IPS-20b (cell line): Measurements from ENCODE around the gene NOP9.

Experiments
- H3K27ac ChIP-seq: one replicate; pipeline ENCODE4 v1.5.1; 2013; ENCODE audit warnings: low read length
- H3K27me3 ChIP-seq: 2 replicates; pipeline ENCODE4 v1.6.1; 2013; ENCODE audit warnings: mild to moderate bottlenecking, low read length, inconsistent platforms; ENCODE audit not compliant: insufficient read depth
- H3K36me3 ChIP-seq: 2 replicates; pipeline ENCODE4 v1.6.1; 2013; ENCODE audit warnings: low read depth, mild to moderate bottlenecking, inconsistent platforms, low read length, moderate library complexity; ENCODE audit not compliant: insufficient read depth
- H3K4me1 ChIP-seq: 2 replicates; pipeline ENCODE4 v1.6.1; 2013; ENCODE audit warnings: mild to moderate bottlenecking, control low read depth, inconsistent platforms, low read length, moderate library complexity; ENCODE audit not compliant: insufficient read depth
- H3K4me3 ChIP-seq: 2 replicates; pipeline ENCODE4 v1.5.1; 2013; ENCODE audit warnings: mild to moderate bottlenecking, low read length, inconsistent platforms
- H3K9ac ChIP-seq: 2 replicates; pipeline ENCODE4 v1.6.1; 2013; ENCODE audit warnings: low read depth, mild to moderate bottlenecking, inconsistent platforms, low read length, moderate library complexity
- H3K9me3 ChIP-seq: 2 replicates; pipeline ENCODE4 v1.6.1; 2013; ENCODE audit warnings: mild to moderate bottlenecking, low read depth, low read length, inconsistent platforms; ENCODE audit not compliant: insufficient read depth

The NOP9 gene

GRCh38 chr14:24258548-24259265, 40.9 kb upstream of the NOP9 start:
- Histone ChIP-seq H3K36me3 (no peaks in the 10 kb centered on the region), H3K9me3 (no peaks in the 10 kb centered on the region), H3K9ac (no peak overlapping the region), H3K4me1 (0 out of 2 replicates have a peak, but pooled peaks cover under 1% of the 10 kb centered on the region), H3K27me3 (no peaks in the 10 kb centered on the region), H3K27ac (no peak overlapping the region), H3K4me3 (no peak overlapping the region)

- H3K27ac ChIP-seq: no peak overlapping the region
- no peaks in the 10 kb centered on the region for H3K27me3 ChIP-seq
- peaks cover 4% of the 10 kb centered on the region; the same call in 1 of the 2 replicates for H3K4me1 ChIP-seq
- no peaks in the 10 kb centered on the region for H3K36me3 ChIP-seq
- H3K9me3 ChIP-seq: no peaks in the 10 kb centered on the region
- no peak overlapping the region for H3K4me3 ChIP-seq
- no peak overlapping the region for H3K9ac ChIP-seq
These were observed 40.2 kb upstream of the NOP9 start for GRCh38 chr14:24259282-24260025.

- no peak overlapping the region for H3K27ac ChIP-seq
These were observed 39.4 kb upstream of the NOP9 start for GRCh38 chr14:24260026-24260779.

GRCh38 chr14:24260780-24261157, 38.9 kb upstream of the NOP9 start:
- Histone ChIP-seq H3K9me3 (no peaks in the 10 kb centered on the region), H3K27ac (no peak overlapping the region), H3K9ac (no peak overlapping the region), H3K27me3 (no peaks in the 10 kb centered on the region), H3K4me1 (peaks cover 4% of the 10 kb centered on the region; the same call in 1 of the 2 replicates), H3K4me3 (no peak overlapping the region), H3K36me3 (no peaks in the 10 kb centered on the region)

More at GRCh38 chr14:24260026-24260779, 39.4 kb upstream of the NOP9 start:
- Histone ChIP-seq H3K9ac (no peak overlapping the region; the same call in 1 of the 2 replicates), H3K4me3 (no peak overlapping the region), H3K36me3 (no peaks in the 10 kb centered on the region), H3K27me3 (no peaks in the 10 kb centered on the region), H3K4me1 (peaks cover 4% of the 10 kb centered on the region; the same call in 1 of the 2 replicates), H3K9me3 (no peaks in the 10 kb centered on the region)

GRCh38 chr14:24261256-24261968, 38.2 kb upstream of the NOP9 start:
- no peaks in the 10 kb centered on the region for H3K9me3 ChIP-seq
- no peak overlapping the region for H3K27ac ChIP-seq
- no peaks in the 10 kb centered on the region for H3K27me3 ChIP-seq
- no peak overlapping the region for H3K4me3 ChIP-seq
- H3K4me1 ChIP-seq: peaks cover 4% of the 10 kb centered on the region; the same call in 1 of the 2 replicates
- H3K9ac ChIP-seq: no peak overlapping the region
- H3K36me3 ChIP-seq: no peaks in the 10 kb centered on the region

- H3K9me3 ChIP-seq: no peaks in the 10 kb centered on the region
- no peaks in the 10 kb centered on the region for H3K27me3 ChIP-seq
- no peak overlapping the region for H3K9ac ChIP-seq
- H3K36me3 ChIP-seq: no peaks in the 10 kb centered on the region
- no peak overlapping the region for H3K27ac ChIP-seq
- no peak overlapping the region for H3K4me3 ChIP-seq
- H3K4me1 ChIP-seq: peaks cover 4% of the 10 kb centered on the region; the same call in 1 of the 2 replicates
These were observed 37.7 kb upstream of the NOP9 start for GRCh38 chr14:24261969-24262327.

- H3K4me1 ChIP-seq: peaks cover 4% of the 10 kb centered on the region; the same call in 1 of the 2 replicates
These were observed 36.6 kb upstream of the NOP9 start, which contains the start of gene TGM1 for GRCh38 chr14:24262821-24263733. Gene TGM1, minus strand, starts transcription at chr14:24263177. Its CDS starts 825 bp downstream, at chr14:24262352.

GRCh38 chr14:24263848-24264247, 35.8 kb upstream of the NOP9 start:
- H3K4me3 ChIP-seq: no peak overlapping the region
- H3K9ac ChIP-seq: no peak overlapping the region; the same call in 1 of the 2 replicates
- no peaks in the 10 kb centered on the region for H3K36me3 ChIP-seq
- no peaks in the 10 kb centered on the region for H3K9me3 ChIP-seq
- no peak overlapping the region for H3K27ac ChIP-seq
- H3K27me3 ChIP-seq: no peaks in the 10 kb centered on the region
- peaks cover 4% of the 10 kb centered on the region; the same call in 1 of the 2 replicates for H3K4me1 ChIP-seq

More at GRCh38 chr14:24262821-24263733, 36.6 kb upstream of the NOP9 start, which contains the start of gene TGM1:
- H3K36me3 ChIP-seq: no peaks in the 10 kb centered on the region
- no peak within 1 kb of the TSS for H3K27ac ChIP-seq
- peak within 1 kb of the TSS; percentile 6; the same call in 1 of the 2 replicates for H3K9ac ChIP-seq
- H3K27me3 ChIP-seq: no peaks in the 10 kb centered on the region
- no peak within 1 kb of the TSS for H3K4me3 ChIP-seq
- no peaks in the 10 kb centered on the region for H3K9me3 ChIP-seq

GRCh38 chr14:24264298-24264697, 35.4 kb upstream of the NOP9 start:
- Histone ChIP-seq H3K4me3 (no peak overlapping the region), H3K27ac (no peak overlapping the region), H3K4me1 (peaks cover 4% of the 10 kb centered on the region; the same call in 1 of the 2 replicates), H3K36me3 (no peaks in the 10 kb centered on the region), H3K9ac (no peak overlapping the region), H3K9me3 (no peaks in the 10 kb centered on the region), H3K27me3 (no peaks in the 10 kb centered on the region)
